Stimulated activated CD4-positive, alpha-beta T cell treated with anti-CD3 and anti-CD28 coated beads, TNF-alpha, amount 100 ng/mL, for 24 hours (primary cell): ENCODE data around the gene CEACAM20.
A peak's percentile ranks its signal among the peaks of the same experiment; 100 is the strongest.
"Not testable (repeated sequence)": the region's sequence is repeated elsewhere in the genome, so short reads cannot be mapped to it uniquely, and the experiment has no call there.

ENCODE experiments used
- DNase-seq, 3 experiments: peaks; one replicate each; pipeline ENCODE4 v3.0.0-alpha.2; 2020; ENCODE audit warnings: low read depth in 3 of 3

CEACAM20 gene

DNA sequence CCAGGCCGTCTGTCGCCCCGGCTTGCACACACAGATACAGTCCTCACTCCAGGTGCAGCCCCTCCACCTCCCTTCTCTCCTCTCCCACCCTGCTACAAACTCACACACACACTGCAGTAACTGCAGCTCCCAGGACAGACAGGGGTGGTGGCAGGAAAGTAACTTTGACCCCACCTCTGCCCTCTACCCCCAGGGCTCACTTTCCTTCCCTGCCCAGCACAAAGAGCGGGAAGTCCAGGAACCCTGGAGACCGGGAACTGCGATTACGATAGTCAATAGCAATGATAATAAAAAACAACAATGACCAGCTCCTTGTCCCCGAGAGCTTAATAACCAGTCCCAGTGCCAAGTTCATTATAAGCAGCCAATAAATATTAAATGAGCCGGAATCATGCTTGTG lies at the start of gene CEACAM20:
Gene CEACAM20, minus strand, starts transcription at position 140 of the 400 bp plus-strand sequence. CDS start 166 bp downstream, outside the sequence.
- DNase-seq = no peak

DNA sequence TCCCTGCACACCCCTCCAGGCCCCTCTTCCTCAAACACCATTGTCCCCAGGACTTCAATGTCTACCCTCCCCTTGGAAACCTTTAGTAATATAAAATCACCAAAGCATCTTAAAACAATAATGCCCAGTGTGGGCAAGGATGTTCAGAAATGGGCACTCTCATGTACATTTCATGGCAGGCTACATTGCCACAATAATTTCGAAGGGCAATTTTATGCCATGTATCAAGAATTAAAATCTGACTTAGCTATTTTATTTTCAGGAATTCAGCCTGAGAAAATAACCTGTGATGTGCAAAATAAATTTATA lies 48.0 kb upstream of the CEACAM20 start:
- no peak for DNase-seq

DNA sequence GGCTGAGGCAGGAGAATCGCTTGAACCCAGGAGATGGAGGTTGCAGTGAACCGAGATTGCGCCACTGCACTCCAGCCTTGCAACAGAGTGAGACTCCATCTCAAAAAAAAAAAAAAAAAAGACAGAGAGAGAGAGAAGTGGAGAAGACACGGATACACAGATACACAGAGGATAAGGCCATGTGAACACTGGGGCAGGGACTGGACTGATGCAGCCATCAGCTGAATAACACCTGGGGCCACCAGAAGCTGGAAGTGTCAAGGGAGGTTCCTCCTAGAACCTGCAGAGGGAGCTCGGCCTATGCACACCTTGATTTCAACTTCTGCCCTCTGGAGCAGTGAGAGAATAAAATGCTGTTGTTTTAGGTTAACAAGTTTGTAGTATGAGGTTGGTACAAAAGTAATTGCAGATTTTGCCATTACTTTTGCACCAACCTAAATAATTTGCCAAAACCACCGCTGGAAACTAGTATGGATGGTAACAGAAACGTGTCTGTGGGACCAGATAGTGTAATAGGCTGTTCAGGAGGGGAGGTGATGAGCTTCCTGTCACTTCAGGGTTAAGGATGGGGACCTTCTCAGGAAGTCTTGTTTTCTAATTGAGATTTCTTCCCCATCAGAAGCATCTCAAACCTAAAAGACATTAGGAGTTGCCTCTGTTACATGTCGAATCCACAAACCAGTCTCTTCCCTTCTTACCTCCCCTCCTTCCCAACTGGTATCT lies 47.5 kb upstream of the CEACAM20 start:
- DNase-seq = no peak

DNA sequence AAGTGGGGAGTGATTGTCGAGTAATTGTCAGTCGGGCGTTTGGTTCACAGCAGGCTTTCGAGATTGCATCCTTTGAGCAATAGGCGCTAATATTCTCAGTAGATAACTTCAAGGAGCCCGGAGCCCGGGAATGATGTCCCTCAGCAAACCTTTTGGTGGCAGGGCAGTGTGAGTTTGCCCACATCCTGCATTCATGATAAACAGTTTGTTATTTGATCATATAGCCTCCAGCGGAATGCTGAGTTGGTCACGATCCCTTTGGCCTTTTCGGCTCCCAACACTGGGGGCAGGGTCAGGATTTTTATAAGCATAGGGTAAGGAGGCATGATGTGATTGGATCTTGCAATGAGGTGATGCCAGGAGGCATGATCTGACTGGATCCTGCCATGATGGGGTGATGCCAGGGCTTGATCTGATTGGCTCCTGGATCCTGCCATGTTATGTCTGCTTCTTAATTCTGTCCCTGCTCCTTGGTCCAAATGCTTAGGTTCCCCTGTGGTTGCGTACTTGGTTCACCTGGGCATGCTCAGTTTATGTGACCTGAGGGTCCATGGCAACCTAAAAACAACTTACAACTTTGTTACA lies 45.7 kb upstream of the CEACAM20 start:
- no peak for DNase-seq

DNA sequence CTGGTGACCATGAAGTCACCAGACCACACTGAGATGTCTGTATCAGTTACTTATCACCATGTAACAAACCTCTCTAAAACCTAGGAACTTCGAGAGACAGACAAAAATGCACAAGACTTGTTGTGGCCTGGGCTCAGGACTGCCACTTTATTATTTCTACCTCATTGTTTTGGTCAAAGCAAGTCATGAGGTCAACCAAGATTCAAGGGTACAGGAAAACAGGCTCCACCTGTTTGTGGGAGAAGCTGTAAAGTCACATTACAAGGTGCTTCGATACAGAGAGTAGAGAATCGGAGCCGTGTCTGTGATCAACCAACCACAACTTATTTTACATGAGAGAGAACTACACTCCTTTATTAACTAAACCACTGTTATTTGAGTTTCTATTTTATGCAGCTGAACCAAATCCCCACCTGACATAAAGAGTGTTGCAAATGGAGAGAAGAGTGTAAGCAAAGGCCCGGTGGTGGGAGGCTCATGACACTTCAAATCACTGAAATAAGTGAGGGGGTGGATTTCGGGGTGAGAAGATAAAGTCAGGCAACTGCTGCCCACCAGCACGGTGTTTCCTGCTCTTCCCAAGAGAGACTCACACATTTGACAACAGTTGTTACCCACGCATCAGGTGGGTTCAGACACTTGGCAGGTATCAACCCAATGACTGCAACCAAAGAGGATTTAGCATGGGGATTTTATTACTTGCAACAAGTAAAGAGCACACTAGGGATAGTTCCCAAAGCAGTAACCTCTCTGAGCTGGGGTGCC lies 44.9 kb upstream of the CEACAM20 start:
- DNase-seq = no peak

DNA sequence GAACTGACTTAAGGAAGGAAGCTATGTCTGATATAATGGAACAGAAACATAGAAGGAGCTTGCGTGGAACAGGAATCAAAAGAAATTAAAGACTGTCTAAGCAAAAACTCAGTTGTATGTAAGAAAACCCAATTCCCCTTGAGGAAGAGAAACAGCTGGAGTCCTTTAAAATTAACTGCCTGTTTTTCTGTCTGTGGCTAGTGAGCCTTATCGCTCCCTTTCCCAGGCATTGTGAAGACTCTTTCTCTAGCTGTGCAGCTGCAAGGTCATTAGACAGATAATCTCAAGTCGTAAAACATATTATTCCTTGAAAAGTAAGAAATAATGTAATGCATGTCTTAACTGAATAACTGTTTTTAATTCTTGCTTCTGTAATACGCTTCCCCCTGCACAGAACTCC lies 44.2 kb upstream of the CEACAM20 start:
- DNase-seq = no peak

DNA sequence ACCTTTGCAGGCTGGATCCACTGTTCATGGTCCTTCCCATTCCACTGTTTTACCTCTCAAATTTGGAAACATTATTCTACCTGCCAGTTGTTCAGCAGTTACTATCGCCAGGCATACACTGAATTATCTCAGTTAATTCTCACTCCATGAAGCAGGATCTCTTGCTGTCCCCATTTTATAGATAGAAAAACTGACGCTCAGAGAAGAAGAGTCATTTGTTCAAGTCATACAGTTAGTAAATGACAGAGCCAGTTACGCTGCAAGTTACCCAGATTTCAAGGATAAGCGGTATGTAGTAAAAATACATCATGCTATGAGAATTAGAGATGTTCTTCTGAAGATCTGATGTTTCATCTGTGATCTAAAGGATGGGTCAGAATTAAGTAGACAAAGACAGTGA lies 43.7 kb upstream of the CEACAM20 start:
- DNase-seq = no peak

DNA sequence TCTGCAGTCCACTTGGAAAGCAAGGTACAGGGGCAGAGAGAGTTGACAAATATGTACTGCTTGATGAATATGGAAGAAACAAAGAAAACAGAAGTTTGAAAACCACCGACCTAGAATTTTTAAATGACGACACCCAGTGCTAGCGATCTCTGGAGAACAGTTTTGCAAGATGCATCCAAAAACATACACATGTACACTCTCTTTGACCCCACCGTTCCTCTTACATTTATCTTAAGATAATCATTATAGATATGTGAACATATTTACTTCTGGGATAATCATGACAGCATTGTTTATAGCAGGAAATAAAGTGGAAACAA lies 43.1 kb upstream of the CEACAM20 start:
- DNase-seq = no peak

DNA sequence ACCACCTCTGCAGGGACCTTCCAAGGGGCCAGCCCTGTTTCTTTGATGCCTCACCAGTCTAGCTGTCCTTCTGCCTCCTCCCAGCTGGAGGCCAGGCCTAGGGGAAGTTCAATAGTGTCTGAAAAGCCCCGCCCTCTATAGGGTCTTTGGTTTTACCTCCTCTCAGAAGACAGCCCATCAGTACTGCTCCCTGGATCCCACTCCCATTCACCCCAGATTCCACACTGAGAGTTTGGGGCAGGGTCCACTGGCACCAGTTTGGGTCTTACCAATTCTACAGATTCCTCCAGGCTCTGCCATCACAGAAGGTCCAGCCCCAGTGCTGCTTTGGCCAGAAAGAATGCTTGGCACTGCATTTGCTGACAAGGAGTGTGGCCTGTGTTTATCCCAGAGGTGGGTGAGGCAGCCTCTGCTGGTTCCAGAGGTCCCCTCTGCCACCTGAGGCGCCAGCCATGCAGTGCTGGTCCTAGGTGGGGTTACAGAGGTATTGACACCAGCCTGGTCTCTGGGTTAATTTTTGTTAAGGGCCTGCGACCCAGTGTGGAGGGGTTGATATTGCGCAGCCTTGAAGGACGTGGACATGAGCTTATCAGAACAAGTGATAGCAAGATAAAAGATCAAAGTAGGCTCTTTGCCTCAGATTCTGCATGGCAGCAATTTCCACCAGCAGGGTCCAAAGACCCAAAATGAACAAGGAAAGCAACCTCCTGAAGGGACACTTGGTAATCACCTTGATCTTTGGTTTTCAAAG lies 42.5 kb upstream of the CEACAM20 start:
- no peak for DNase-seq

DNA sequence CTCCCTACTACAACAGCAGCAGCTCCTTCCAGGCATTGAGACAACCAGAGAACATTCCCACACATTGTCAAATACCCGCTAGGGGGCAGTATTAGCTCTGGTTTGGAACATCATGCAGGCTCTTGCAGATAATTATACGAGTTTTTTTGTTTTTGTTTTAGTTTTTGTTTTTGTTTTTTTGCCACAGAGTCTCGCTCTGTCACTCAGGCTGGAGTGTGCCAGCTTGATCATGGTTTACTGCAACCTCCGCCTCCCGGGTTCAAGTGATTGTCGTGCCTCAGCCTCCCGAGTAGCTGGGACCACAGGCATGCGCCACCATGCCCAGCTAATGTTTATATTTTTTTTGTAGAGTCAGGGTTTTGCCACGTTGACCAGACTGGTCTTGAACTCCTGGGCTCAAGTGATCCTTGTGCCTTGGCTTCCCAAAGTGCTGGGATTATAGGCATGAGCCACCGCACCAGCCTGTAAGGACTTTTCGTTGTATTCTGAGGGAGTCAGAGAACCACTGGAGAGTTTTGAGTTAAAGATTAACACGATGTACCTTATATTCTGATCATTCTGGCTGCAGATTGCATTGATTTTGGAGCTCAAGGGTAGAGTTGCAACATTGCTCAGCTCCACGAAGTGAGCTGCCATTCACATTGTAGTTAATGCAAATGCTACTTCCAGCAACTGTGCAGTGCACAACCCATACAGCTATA lies 41.7 kb upstream of the CEACAM20 start:
- peak in 2 of 3 experiments; percentile 31 to 34 for DNase-seq

DNA sequence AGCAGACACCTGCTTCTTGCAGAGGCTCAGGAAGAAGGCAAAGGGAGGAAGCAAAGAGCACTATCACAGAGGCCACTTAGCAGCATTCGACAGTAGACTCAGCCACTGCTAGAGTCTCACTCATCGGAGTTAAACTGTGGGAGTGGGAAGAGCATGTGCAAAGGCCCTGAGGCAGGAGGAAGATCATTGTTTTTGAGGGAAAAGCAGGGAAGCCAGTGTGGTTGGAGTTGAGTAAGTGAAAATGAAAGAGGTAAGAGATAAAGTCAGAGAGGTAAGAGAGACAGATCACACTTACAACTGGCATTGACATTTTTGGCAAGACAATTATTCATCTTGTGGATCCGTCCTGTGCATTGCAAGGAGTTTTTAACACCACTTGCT lies 41.1 kb upstream of the CEACAM20 start:
- no peak for DNase-seq

DNA sequence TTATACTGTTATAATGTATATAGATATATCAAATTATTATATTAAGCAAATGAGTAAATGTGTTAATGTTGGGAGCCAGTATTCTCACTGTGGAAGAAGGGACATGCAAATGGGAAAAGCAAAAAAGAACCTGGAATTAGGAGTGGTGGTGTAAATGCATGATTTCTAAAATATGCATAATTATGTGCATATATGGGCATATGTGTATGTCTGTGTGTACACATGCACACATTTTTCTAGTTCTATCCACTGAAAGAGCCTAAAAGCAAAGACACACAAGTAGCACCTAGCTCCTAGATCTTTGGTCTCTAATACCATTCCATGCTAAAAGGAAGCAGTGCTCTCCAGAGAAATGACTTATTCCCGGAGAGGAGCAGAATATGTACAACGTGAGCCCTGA lies 38.3 kb upstream of the CEACAM20 start:
- DNase-seq = no peak

DNA sequence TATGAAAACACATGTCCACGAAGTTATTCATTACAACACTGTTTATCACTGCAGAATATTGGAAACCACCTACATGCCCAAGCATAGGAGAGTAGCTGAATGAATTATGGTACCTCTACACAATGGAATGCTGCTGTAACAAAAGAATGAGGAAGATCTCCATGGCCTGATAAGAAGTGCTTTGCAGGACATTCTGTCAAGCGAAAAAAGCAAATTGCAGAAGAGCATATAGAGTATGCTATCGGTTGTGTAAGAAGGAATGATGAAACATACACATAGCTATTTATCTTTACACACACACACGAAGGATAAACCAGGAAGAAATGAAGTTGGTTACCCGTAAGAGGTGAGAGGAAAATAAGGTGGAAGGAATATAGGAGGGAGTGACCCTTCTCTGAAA lies 37.5 kb upstream of the CEACAM20 start:
- DNase-seq = no peak

DNA sequence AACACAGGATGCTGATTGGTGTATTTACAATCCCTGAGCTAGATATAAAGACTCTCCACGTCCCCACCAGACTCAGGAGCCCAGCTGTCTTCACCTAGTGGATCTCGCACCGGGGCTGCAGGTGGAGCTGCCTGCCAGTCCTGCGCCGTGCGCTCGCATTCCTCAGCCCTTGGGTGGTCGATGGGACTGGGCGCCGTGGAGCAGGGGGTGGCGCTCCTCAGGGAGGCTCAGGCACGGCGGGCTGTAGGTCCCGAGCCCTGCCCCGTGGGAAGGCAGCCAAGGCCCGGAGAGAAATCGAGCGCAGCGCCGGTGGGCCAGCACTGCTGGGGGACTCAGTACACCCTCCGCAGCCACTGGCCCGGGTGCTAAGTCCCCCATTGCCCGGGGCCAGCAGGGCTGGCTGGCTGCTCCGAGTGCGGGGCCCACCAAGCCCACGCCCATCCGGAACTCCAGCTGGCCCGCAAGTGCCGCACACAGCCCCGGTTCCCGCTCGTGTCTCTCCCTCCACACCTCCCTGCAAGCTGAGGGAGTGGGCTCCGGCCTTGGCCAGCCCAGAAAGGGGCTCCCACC lies 33.7 kb upstream of the CEACAM20 start:
- not testable (repeated sequence) for DNase-seq

DNA sequence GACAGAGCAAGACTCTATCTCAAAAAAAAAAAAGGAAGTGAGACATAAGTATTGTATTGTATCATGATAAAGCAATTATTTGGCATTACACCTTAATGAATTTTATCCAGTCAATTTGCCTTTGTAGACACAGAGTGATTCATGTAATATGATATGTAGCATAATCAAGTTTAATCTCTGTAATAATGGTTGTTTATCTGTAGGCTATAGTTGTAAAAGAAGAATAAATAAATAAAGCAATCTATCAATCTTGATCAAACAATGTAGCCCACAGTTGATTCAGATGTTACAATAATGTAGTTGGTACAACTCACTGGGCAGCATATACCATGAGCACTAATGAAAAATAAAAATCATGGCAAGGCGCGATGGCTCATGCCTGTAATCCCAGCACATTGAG lies 28.5 kb upstream of the CEACAM20 start:
- DNase-seq = no peak

DNA sequence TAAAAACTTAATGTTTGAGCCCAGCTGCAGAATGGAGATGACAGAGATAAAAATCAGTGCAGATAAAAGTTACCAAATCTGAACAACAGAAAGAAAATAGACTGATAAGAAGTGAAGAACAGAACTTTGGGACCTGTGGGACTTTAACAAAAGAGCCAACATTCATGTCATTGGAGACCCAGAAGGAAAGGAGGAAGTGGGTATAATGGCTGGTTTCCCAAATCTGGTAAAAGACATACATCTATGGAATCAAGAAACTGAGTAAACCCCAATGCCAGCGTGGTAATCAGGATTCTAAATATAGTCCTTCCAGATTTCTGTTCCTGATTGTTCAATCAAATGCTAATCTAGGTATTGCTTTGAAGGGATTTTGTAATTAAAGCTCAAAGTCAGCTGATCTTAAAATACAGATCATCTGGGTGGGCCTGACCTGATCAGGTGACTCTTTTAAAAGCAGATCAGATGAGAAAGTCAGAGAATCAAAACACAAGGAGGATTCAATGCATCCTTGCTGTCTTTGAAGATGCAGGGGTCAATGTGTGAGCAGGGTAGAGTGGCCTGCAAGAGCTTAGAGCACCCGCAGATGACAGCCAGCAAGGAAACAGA lies 25.3 kb upstream of the CEACAM20 start:
- no peak for DNase-seq

DNA sequence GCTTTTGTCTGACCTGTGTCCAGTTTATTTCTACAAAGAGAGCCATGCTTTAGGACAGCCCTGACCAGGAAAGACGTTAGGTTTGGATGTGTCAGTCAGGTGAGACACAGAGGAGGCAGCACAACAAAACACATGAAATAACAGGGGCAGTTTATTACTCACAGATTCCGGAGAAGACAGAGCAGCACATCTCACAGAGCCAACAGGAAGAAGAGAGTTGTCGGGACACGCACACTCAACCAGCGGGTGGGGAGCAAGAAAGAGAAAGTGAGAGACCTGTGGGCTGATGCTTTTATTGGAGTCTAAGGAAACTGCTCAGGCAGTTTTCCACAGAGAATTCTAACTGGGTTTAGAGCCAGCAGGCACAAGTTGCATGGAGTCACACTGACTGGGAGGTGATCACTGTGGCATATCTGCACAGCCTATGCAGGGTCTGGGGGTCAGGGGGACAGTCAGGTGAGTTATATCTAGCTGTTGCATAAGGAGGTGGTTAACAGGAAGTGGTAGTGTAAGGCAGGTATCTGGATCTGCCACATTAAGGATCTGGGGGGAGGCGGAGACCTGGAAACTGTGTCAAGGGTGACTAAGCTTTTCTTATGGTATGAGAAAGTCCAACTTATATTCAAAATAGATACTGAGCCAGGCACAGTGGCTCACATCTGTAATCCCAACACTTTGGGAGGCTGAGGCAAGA lies 24.1 kb upstream of the CEACAM20 start:
- DNase-seq = no peak

DNA sequence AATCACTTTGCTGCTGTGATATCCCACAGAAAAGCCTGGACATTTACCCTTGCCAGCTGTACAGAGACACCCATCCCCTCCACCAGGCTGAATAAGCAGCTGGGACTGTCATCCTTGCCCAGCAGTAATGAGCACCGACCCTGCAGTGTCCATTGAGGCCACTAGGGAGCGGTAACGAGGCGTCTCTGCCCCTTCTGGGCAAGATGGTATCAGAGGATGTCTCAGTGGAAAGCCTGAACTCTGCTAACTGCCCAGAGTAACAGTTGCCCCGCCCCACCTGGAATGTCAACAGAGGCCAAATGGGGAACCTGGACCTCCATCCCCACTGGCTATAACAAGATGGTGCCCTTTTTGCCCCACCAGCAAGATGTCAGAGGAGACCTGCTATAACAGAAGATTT lies 22.8 kb upstream of the CEACAM20 start:
- peak in 1 of 3 experiments; percentile 49 for DNase-seq

DNA sequence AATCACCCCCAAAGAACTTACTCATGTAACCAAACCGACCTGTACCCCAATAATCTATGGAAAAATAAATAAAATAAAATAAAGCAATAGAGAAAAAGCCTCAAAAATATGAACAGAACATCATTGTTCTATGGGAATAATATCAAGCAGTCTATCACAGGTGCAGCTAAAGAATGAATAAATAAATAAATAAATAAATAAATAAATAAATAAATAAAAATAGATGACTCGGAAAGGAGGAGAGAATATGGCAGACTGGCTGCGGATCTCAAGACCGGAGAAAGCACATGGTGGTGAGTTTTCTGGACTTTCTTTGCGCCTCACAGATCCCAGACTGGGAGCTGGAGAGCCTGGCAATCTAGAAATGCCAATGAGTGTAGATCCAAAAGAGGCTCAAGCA lies 22.4 kb upstream of the CEACAM20 start:
- DNase-seq = no peak

DNA sequence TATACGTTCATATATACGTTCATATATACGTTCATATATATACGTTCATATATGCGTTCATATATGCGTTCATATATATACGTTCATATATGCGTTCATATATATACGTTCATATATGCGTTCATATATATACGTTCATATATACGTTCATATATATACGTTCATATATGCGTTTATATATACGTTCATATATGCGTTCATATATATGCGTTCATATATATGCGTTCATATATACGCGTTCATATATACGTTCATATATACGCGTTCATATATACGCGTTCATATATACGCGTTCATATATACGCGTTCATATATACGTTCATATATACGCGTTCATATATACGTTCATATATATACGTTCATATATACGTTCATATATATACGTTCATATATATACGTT lies 21.5 kb upstream of the CEACAM20 start:
- not testable (repeated sequence) for DNase-seq

DNA sequence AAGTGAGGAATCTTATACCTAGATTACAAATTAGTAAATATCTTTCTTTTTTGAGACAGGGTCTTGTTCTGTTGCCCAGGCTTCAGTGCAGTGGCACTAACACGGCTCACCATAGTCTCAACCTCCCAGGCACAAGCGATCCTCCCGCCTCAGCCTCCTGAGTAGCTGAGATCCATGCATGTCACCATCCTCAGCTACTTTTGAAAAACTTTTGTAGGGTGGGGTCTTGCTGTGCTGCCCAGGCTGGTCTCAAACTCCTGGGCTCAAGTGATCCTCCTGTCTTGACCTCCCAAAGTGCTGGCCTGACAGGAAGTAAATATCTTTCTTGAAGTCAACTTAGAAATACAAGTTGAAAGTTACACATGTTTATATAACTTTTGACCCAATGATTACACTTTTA lies 20.0 kb upstream of the CEACAM20 start:
- no peak for DNase-seq
